Activated CD8-positive, alpha-beta T cell treated with anti-CD3 and anti-CD28 coated beads for 36 hours (primary cell): ENCODE data around the gene NARS2. TPM values are rescaled to one million over a fixed set of nuclear protein-coding genes. Genes with fewer than 3 reads are reported as not detected.

ENCODE experiments used
- ATAC-seq: fragments of 200-7000 bp; cut with Tn5 transposase; one replicate; pipeline ENCODE4 v1.10.0; 2021; ENCODE audit warnings: mild to moderate bottlenecking, moderate library complexity
- CTCF ChIA-PET: fragments of 350-600 bp; sonication (Branson Sonifier 250); formaldehyde crosslinking; loops from one replicate; lab custom pipeline; 2021; ENCODE audit warnings: antibody characterized with exemption; lab: Charles Lee
- POLR2A ChIA-PET: fragments of 350-600 bp; sonication (Branson Sonifier 250); formaldehyde crosslinking; loops from one replicate; lab custom pipeline; 2021; ENCODE audit warnings: antibody characterized with exemption; lab: Charles Lee
- DNase-seq: peaks from one replicate; pipeline ENCODE4 v3.0.0-alpha.2; 2020
- H3K27ac Mint-ChIP-seq: one replicate; pipeline ENCODE4 v1.8.0; 2021; ENCODE audit warnings: mild to moderate bottlenecking, mixed read lengths
- H3K27me3 Mint-ChIP-seq: one replicate; pipeline ENCODE4 v1.8.0; 2021; ENCODE audit warnings: mixed read lengths
- H3K36me3 Mint-ChIP-seq: one replicate; pipeline ENCODE4 v1.8.0; 2021; ENCODE audit warnings: low read depth, mixed read lengths
- H3K4me1 Mint-ChIP-seq: one replicate; pipeline ENCODE4 v1.8.0; 2021; ENCODE audit warnings: low read depth, mixed read lengths
- H3K4me3 Mint-ChIP-seq: one replicate; pipeline ENCODE4 v1.8.0; 2021; ENCODE audit warnings: mild to moderate bottlenecking, moderate library complexity, mixed read lengths
- H3K9me3 Mint-ChIP-seq: one replicate; pipeline ENCODE4 v1.8.0; 2021; ENCODE audit warnings: mixed read lengths
- CTCF ChIP-seq: fragments of 200-600 bp; IDR thresholded peaks from one replicate; pipeline ENCODE4 v1.8.0; 2022; ENCODE audit warnings: antibody characterized with exemption, mild to moderate bottlenecking
- intact Hi-C: fragments of 100-400 bp; cut with micrococcal nuclease; formaldehyde crosslinking; loops from one replicate; pipeline ENCODE4 v1.10.0; 2022
- total RNA-seq, 2 experiments: library from RNA; stranded (reverse); gene quantifications; one replicate each; pipeline ENCODE4 v1.2.3, GENCODE V29; 2021

NARS2 gene
- total RNA-seq, 2 experiments from 2014 or later, result 26.2 to 32.1 TPM

- ATAC-seq (no peak), DNase-seq (no peak)
- Mint-ChIP-seq H3K27ac (peak overlapping the region; percentile 59), H3K9me3 (no peaks in the 10 kb centered on the region), H3K36me3 (peaks cover 28% of the 10 kb centered on the region), H3K4me3 (no peak overlapping the region), H3K27me3 (no peaks in the 10 kb centered on the region), H3K4me1 (peaks cover 34% of the 10 kb centered on the region)
- TF ChIP-seq CTCF, result no peak
- intact Hi-C loops, result loop anchor here (10.0 kb wide), 1 partner anchor 338 kb away; no protein-coding TSS in a partner anchor
- ChIA-PET CTCF (no interaction called here), POLR2A (no interaction called here)
These were observed 12.3 kb downstream of the NARS2 start for GRCh38 chr11:78562398-78562797.

- DNase-seq, result no peak
- ChIA-PET POLR2A (no interaction called here), CTCF (interaction anchor here (1.4 kb wide), 1 partner anchor 561 kb away, joined by 3 read pairs; no protein-coding TSS in a partner anchor)
- no peak overlapping the region for H3K4me3 Mint-ChIP-seq
- intact Hi-C loops, result loop anchor here (10.0 kb wide), 1 partner anchor 336 kb away; no protein-coding TSS in a partner anchor
- no peak for ATAC-seq
- H3K27me3 Mint-ChIP-seq, result no peaks in the 10 kb centered on the region
- no peak for TF ChIP-seq CTCF
- H3K36me3 Mint-ChIP-seq, result peaks cover 37% of the 10 kb centered on the region
- no peak overlapping the region for H3K27ac Mint-ChIP-seq
- H3K4me1 Mint-ChIP-seq, result peaks cover 39% of the 10 kb centered on the region
- no peaks in the 10 kb centered on the region for H3K9me3 Mint-ChIP-seq
These were observed 13.7 kb downstream of the NARS2 start for GRCh38 chr11:78560826-78561484.

GRCh38 chr11:78560153-78560552, 14.5 kb downstream of the NARS2 start:
- Mint-ChIP-seq H3K27me3 (no peaks in the 10 kb centered on the region), H3K4me1 (peaks cover 46% of the 10 kb centered on the region)
- CTCF ChIA-PET, result interaction anchor here (1.4 kb wide), 1 partner anchor 561 kb away, joined by 3 read pairs; no protein-coding TSS in a partner anchor

GRCh38 chr11:78557236-78557635, 17.4 kb downstream of the NARS2 start:
- CTCF ChIA-PET, result no interaction called here
- H3K4me3 Mint-ChIP-seq, result no peak overlapping the region
- no peaks in the 10 kb centered on the region for H3K9me3 Mint-ChIP-seq
- peaks cover 41% of the 10 kb centered on the region for H3K4me1 Mint-ChIP-seq
- DNase-seq, result no peak
- POLR2A ChIA-PET, result no interaction called here
- TF ChIP-seq CTCF, result no peak
- intact Hi-C loops, result no loop called here
- no peak overlapping the region for H3K27ac Mint-ChIP-seq
- peaks cover 59% of the 10 kb centered on the region for H3K36me3 Mint-ChIP-seq
- no peak for ATAC-seq
- no peaks in the 10 kb centered on the region for H3K27me3 Mint-ChIP-seq

More at GRCh38 chr11:78560153-78560552, 14.5 kb downstream of the NARS2 start:
- Mint-ChIP-seq H3K9me3 (no peaks in the 10 kb centered on the region), H3K4me3 (no peak overlapping the region), H3K27ac (no peak overlapping the region), H3K36me3 (peaks cover 40% of the 10 kb centered on the region)
- intact Hi-C loops, result loop anchor here (10.0 kb wide), 1 partner anchor 335 kb away; no protein-coding TSS in a partner anchor
- no peak for TF ChIP-seq CTCF
- ATAC-seq (peak; percentile 55), DNase-seq (no peak)
- POLR2A ChIA-PET, result no interaction called here

GRCh38 chr11:78555592-78555991, 19.1 kb downstream of the NARS2 start:
- Mint-ChIP-seq H3K9me3 (no peaks in the 10 kb centered on the region), H3K27me3 (no peaks in the 10 kb centered on the region), H3K27ac (no peak overlapping the region), H3K36me3 (peaks cover 63% of the 10 kb centered on the region), H3K4me3 (no peak overlapping the region), H3K4me1 (peaks cover 30% of the 10 kb centered on the region)
- no peak for TF ChIP-seq CTCF
- ATAC-seq (no peak), DNase-seq (no peak)
- ChIA-PET POLR2A (no interaction called here), CTCF (interaction anchor here (2.5 kb wide), 1 partner anchor 9 kb away, joined by 13 read pairs; no protein-coding TSS in a partner anchor)
- intact Hi-C loops, result no loop called here
